GM23338 (cell line): Measurements from ENCODE around the gene WNK2. TPM values are rescaled to one million over a fixed set of nuclear protein-coding genes. Genes with fewer than 3 reads are reported as not detected.
A peak's percentile ranks its signal among the peaks of the same experiment; 100 is the strongest.

Experiments used
- ATAC-seq: fragments of 200-7000 bp; cut with Tn5 transposase; 3 replicates; pipeline ENCODE4 v1.9.1; 2020
- DNase-seq: peaks from one replicate; pipeline ENCODE4 v3.0.0-alpha.2; 2015; ENCODE audit warnings: low spot score
- H2AFZ ChIP-seq: fragments of 200-600 bp; sonication (generic); 2 replicates; pipeline ENCODE4 v1.8.0; 2016; ENCODE audit warnings: antibody characterized with exemption, mild to moderate bottlenecking, moderate library complexity
- H3F3A ChIP-seq: fragments of 200-600 bp; sonication (generic); replicated peaks from 2 replicates; pipeline ENCODE4 v1.8.0; 2017; ENCODE audit warnings: antibody characterized with exemption, mixed run types, low read depth
- H3K27ac ChIP-seq: fragments of 200-600 bp; sonication (generic); 2 replicates; pipeline ENCODE4 v1.6.1; 2016; ENCODE audit warnings: low read depth
- H3K27me3 ChIP-seq: fragments of 200-600 bp; sonication (generic); 2 replicates; pipeline ENCODE4 v1.8.0; 2016; ENCODE audit warnings: mild to moderate bottlenecking, mixed run types, moderate library complexity; ENCODE audit not compliant: insufficient read depth
- H3K36me3 ChIP-seq: fragments of 200-600 bp; sonication (generic); 2 replicates; pipeline ENCODE4 v1.8.0; 2016; ENCODE audit warnings: mild to moderate bottlenecking; ENCODE audit not compliant: insufficient read depth
- H3K4me1 ChIP-seq: fragments of 200-600 bp; sonication (generic); 2 replicates; pipeline ENCODE4 v1.8.0; 2016; ENCODE audit warnings: mild to moderate bottlenecking, moderate library complexity; ENCODE audit not compliant: insufficient read depth
- H3K4me2 ChIP-seq: fragments of 200-600 bp; sonication (generic); 2 replicates; pipeline ENCODE4 v1.7.1; 2017; ENCODE audit warnings: mixed run types
- H3K4me3 ChIP-seq: fragments of 200-600 bp; sonication (generic); 2 replicates; pipeline ENCODE4 v1.6.1; 2016; ENCODE audit warnings: mixed run types
- H3K79me2 ChIP-seq: fragments of 200-600 bp; sonication (generic); replicated peaks from 2 replicates; pipeline ENCODE4 v1.8.0; 2017; ENCODE audit warnings: mild to moderate bottlenecking; ENCODE audit not compliant: insufficient read depth
- H3K9me2 ChIP-seq: fragments of 200-600 bp; sonication (generic); 2 replicates; pipeline ENCODE4 v1.8.0; 2017; ENCODE audit not compliant: insufficient read depth
- H4K20me1 ChIP-seq: fragments of 200-600 bp; sonication (generic); replicated peaks from 2 replicates; pipeline ENCODE4 v1.8.0; 2017; ENCODE audit warnings: mild to moderate bottlenecking; ENCODE audit not compliant: insufficient read depth
- H3K27ac Mint-ChIP-seq: 2 replicates; pipeline ENCODE4 v1.8.0; 2020; ENCODE audit warnings: inconsistent platforms, mild to moderate bottlenecking, moderate library complexity, mixed read lengths
- H3K27me3 Mint-ChIP-seq: 3 replicates; pipeline ENCODE4 v1.8.0; 2022; ENCODE audit warnings: low read depth, mild to moderate bottlenecking, moderate library complexity, mixed read lengths, inconsistent platforms; ENCODE audit not compliant: insufficient read depth, poor library complexity
- H3K36me3 Mint-ChIP-seq: 3 replicates; pipeline ENCODE4 v1.8.0; 2021; ENCODE audit warnings: low read depth, mild to moderate bottlenecking, inconsistent platforms, moderate library complexity, mixed read lengths
- H3K4me1 Mint-ChIP-seq: 3 replicates; pipeline ENCODE4 v1.8.0; 2020; ENCODE audit warnings: mild to moderate bottlenecking, inconsistent platforms, mixed read lengths
- H3K4me3 Mint-ChIP-seq: 3 replicates; pipeline ENCODE4 v1.8.0; 2021; ENCODE audit warnings: moderate library complexity, mild to moderate bottlenecking, inconsistent platforms, mixed read lengths
- H3K9me3 Mint-ChIP-seq: 3 replicates; pipeline ENCODE4 v1.8.0; 2020; ENCODE audit warnings: moderate library complexity, mild to moderate bottlenecking, inconsistent platforms, mixed read lengths
- JUNB ChIP-seq: IDR thresholded peaks from one replicate; pipeline ENCODE4 v1.6.1; 2016; ENCODE audit warnings: antibody characterized with exemption; ENCODE audit not compliant: unreplicated experiment
- NANOG ChIP-seq: IDR thresholded peaks from 2 replicates; pipeline ENCODE4 v1.6.1; 2016; ENCODE audit warnings: antibody characterized with exemption, borderline replicate concordance
- ZNF331 ChIP-seq: fragments of 250-450 bp; sonication (Bioruptor Pico); IDR thresholded peaks from 2 replicates; pipeline ENCODE4 v1.5.0; 2020; ENCODE audit warnings: low read depth, mild to moderate bottlenecking, moderate library complexity
- polyA plus RNA-seq: library from polyadenylated mRNA; unstranded; fragments of >200 nt; fragmentation: Nextera tagmentation; extraction: Ambion mirVana; gene quantifications from 2 replicates; pipeline ENCODE4 v1.2.1, GENCODE V29; 2016
- total RNA-seq: library from RNA; depleted of rRNA; stranded (reverse); fragments of >200 nt; shearing (Covaris generic); gene quantifications from 2 replicates; pipeline ENCODE4 v1.2.3, GENCODE V29; 2014
- TF ChIP-seq, protein P1 (sequence below), 2 experiments: fragments of 200-600 bp in 1 of 2; sonication (generic) in 1 of 2; conservative IDR thresholded peaks; 2 replicates each; pipeline versions ENCODE4 v1.5.1 to v1.6.1; 2016 to 2017; ENCODE audit warnings: antibody characterized with exemption in 2 of 2, low read depth in 2 of 2, mild to moderate bottlenecking in 2 of 2, moderate library complexity in 1 of 2

Gene WNK2
- total and polyA plus RNA-seq, 2 experiments from 2014 or later = 56.4 to 102 TPM

DNA sequence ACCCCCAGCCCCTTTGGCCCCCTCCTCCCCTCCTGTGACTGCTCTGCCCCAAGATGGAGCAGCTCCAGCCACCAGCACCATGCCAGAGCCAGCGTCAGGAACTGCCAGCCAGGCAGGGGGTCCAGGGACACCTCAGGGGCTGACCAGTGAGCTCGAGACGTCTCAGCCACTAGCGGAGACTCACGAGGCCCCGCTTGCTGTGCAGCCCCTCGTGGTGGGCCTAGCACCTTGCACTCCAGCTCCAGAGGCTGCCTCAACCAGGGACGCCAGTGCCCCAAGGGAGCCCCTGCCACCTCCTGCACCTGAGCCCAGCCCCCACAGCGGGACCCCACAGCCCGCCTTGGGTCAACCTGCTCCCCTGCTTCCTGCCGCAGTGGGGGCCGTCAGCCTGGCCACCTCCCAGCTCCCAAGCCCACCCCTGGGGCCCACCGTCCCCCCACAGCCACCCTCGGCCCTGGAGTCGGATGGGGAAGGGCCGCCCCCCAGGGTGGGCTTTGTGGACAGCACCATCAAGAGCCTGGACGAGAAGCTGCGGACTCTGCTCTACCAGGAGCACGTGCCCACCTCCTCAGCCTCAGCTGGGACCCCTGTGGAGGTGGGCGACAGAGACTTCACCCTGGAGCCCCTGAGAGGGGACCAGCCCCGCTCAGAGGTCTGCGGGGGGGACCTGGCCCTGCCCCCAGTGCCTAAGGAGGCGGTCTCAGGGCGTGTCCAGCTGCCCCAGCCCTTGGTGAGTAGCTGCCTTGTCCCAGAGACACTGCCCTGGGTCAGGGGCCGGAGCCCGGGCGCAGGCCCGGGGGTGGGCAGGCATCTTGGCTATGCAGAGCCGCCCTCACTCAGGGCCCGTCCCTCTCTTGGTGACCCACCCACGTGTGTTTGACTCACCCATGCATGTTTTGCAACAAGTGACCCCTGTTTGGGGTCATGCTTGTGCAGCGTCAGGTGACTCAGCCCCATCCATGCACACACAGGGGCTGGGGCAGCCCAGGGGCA is 105.2 kb downstream of the WNK2 start:
- Histone ChIP-seq H3K4me3 (no peak overlapping the region), H3F3A (no peaks in the 10 kb centered on the region), H3K27me3 (no peaks in the 10 kb centered on the region), H4K20me1 (0 out of 2 replicates have a peak, but pooled peaks cover 6% of the 10 kb centered on the region), H3K27ac (no peak overlapping the region), H3K4me1 (no peaks in the 10 kb centered on the region), H3K79me2 (no peaks in the 10 kb centered on the region), H3K4me2 (no peak overlapping the region), H3K36me3 (no peaks in the 10 kb centered on the region), H2AFZ (no peak overlapping the region), H3K9me2 (no peaks in the 10 kb centered on the region)
- DNase-seq (peak; percentile 35), ATAC-seq (peak; percentile 65)
- Mint-ChIP-seq H3K4me3 (no peak overlapping the region), H3K36me3 (peaks cover 3% of the 10 kb centered on the region; the same call in 2 of the 3 replicates), H3K9me3 (no peaks in the 10 kb centered on the region), H3K4me1 (peaks cover 10% of the 10 kb centered on the region; the same call in 2 of the 3 replicates), H3K27ac (no peak overlapping the region), H3K27me3 (peaks cover 8% of the 10 kb centered on the region)
- TF ChIP-seq, protein P1, sequence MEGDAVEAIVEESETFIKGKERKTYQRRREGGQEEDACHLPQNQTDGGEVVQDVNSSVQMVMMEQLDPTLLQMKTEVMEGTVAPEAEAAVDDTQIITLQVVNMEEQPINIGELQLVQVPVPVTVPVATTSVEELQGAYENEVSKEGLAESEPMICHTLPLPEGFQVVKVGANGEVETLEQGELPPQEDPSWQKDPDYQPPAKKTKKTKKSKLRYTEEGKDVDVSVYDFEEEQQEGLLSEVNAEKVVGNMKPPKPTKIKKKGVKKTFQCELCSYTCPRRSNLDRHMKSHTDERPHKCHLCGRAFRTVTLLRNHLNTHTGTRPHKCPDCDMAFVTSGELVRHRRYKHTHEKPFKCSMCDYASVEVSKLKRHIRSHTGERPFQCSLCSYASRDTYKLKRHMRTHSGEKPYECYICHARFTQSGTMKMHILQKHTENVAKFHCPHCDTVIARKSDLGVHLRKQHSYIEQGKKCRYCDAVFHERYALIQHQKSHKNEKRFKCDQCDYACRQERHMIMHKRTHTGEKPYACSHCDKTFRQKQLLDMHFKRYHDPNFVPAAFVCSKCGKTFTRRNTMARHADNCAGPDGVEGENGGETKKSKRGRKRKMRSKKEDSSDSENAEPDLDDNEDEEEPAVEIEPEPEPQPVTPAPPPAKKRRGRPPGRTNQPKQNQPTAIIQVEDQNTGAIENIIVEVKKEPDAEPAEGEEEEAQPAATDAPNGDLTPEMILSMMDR (conservative IDR thresholded peaks at IDR 0.05; ENCODE audit: low read depth in 2 of 2) = 0 out of 4 replicates have a peak, but pooled peaks of 1 of the 2 experiments have one; percentile 5
- TF ChIP-seq ZNF331 (CRISPR knock-in tag) = no peak

DNA sequence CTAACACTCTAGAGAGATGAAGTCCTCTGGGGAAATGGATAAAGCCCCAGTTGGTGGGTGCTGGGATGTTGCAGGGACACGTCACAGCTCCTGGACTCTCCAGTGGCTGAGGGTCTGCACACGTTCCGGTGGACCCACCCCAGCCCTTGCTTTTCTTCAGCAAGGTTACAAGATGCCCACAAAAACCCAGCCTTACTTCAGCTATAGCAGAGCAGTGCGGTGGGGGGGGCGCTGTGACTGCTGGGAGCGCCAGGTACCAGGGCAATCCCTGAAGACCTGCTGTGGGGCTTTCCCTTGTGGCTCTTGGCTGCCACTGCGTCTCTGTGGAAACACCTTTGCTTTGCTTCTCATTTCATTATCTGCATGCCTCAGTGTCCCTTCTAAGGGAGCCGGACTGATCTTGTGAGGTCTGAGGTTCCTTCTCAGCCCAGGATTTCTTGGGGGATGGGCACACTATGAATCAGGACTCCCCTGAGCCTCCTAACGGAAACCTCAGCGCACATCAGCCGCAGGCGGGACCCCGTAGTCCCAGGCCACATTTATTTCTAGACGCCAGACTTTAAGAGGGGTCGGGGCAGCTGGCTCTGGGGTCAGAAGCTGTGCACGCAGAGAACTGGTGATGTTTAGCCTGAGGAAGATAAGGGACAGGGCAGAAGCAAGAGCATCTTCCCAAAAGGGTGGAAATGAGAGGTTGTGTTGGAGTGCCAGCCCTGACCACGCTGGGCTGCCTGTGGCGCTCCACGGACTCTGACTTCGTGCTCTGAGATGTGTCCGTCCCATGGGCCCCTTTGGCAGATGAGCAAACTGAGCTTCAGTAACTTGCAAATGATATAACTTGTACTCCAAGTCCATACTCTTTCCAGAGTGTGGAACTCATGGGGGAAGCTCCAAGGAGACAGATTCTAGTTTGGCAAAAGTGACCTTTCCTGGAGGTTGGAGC is 106.8 kb downstream of the WNK2 start:
- no peaks in the 10 kb centered on the region for H3K9me3 Mint-ChIP-seq
- Histone ChIP-seq H3K4me2 (no peak overlapping the region), H3K9me2 (no peaks in the 10 kb centered on the region), H4K20me1 (peaks cover 11% of the 10 kb centered on the region; the same call in 1 of the 2 replicates), H3K27me3 (no peaks in the 10 kb centered on the region), H3K4me1 (no peaks in the 10 kb centered on the region), H3F3A (no peaks in the 10 kb centered on the region), H3K4me3 (no peak overlapping the region), H3K36me3 (no peaks in the 10 kb centered on the region), H3K27ac (no peak overlapping the region), H3K79me2 (no peaks in the 10 kb centered on the region), H2AFZ (no peak overlapping the region)
- no peak overlapping the region for H3K27ac Mint-ChIP-seq
- peaks cover 3% of the 10 kb centered on the region; the same call in 2 of the 3 replicates for H3K36me3 Mint-ChIP-seq
- DNase-seq (peak; percentile 41), ATAC-seq (peak; percentile 43)
- no peak overlapping the region for H3K4me3 Mint-ChIP-seq
- TF ChIP-seq, protein P1 (conservative IDR thresholded peaks at IDR 0.05; ENCODE audit: low read depth in 2 of 2) = peak in 1 of 2 experiments; percentile 19; a peak in 1 of 4 replicates
- no peak for TF ChIP-seq NANOG
- no peak for TF ChIP-seq JUNB
- H3K27me3 Mint-ChIP-seq = peaks cover 8% of the 10 kb centered on the region
- H3K4me1 Mint-ChIP-seq = peaks cover 10% of the 10 kb centered on the region; the same call in 2 of the 3 replicates
